Measurements from ENCODE around the gene FAM174C. TPM values are rescaled to one million over a fixed set of nuclear protein-coding genes. Genes with fewer than 3 reads are reported as not detected.

FAM174C gene
- total and polyA plus RNA-seq, 2 of the 8 experiments (the other 6 are each of a cell fraction or from before 2014, with no cell fraction given): 44.5 to 125 TPM

DNA sequence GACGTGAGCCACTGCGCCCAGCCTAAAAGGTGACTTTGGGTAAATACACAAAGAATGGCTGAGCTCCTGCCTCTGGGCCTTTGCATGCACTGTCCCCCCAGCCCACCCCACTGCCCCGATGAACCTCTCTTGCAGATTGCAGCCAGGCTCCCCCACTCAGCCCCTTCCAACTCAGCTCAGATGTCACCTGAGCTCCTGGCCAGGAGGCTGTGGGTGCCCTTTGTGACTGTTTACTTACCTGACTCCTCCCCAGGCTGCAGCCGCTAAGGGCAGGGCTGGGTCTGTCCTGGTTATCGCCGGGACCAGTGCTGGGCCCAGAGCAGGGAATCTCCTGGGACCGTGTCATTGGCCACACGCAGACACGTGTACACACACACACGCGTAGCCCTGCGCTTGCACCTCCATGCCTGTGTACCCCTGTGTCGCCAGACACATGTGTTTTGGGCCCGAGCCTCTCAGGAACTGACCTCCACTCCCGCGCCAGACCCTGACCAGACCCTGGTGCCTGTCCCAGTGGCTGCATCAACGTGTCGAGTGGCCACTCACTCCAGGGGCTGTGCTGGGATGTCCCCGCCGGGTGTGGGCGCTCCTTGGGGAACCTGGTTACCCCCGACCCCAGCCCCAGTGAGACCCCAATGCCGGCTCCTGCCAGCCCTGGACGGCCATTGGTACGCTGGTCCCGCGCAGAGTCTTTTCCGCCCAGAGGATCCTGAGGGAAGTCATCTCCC lies 29.0 kb downstream of the FAM174C start:
- FAIRE-seq: no peak
- CTCF ChIA-PET (ENCODE audit: partially characterized antibody): interaction anchor here (0.6 to 1.5 kb wide), 7 partner anchors 9 to 534 kb away, joined by 3 to 7 read pairs (median 3); no protein-coding TSS in a partner anchor

More for the DNA sequence above, 29.0 kb downstream of the FAM174C start:
- H3K9me3 ChIP-seq (ENCODE audit: insufficient read depth in 2 of 2, low read depth in 1 of 2, low read length in 1 of 2): no peaks in the 10 kb centered on the region
- H3K36me3 ChIP-seq (ENCODE audit: control insufficient read depth in 2 of 4, insufficient read depth in 4 of 4, low read length in 3 of 4): no peaks in the 10 kb centered on the region
- no peak overlapping the region for H3K4me2 ChIP-seq (ENCODE audit: insufficient read depth in 1 of 2, low read depth in 2 of 2, low read length in 2 of 2)
- H3K14ac ChIP-seq (ENCODE audit: insufficient read length): no peak overlapping the region
- H3K18ac ChIP-seq (ENCODE audit: extremely low read depth, low read length): no peak overlapping the region; the same call in 1 of the 2 replicates
- H3K56ac ChIP-seq (replicated peaks; ENCODE audit: insufficient read length, low read depth, low read length): no peak overlapping the region
- no peak overlapping the region for H3K23ac ChIP-seq (ENCODE audit: insufficient read length)
- no peak overlapping the region for H2BK15ac ChIP-seq (ENCODE audit: low read length)
- H3K9ac ChIP-seq (replicated peaks in 1 of 4; ENCODE audit: extremely low read depth in 1 of 4, low read depth in 3 of 4, low read length in 3 of 4): no peak overlapping the region
- H2AFZ ChIP-seq (ENCODE audit: low read length): no peak overlapping the region
- no peak overlapping the region for H2BK5ac ChIP-seq (ENCODE audit: low read depth, low read length)
- H3K79me2 ChIP-seq (ENCODE audit: control insufficient read depth in 1 of 2, insufficient read depth in 2 of 2, low read length in 2 of 2): no peaks in the 10 kb centered on the region
- DNase-seq (ENCODE audit: low read depth in 1 of 2, low spot score in 2 of 2): no peak
- H3K27ac ChIP-seq (ENCODE audit: low read depth, low read length): no peak overlapping the region
- no peaks in the 10 kb centered on the region for H3K27me3 ChIP-seq (replicated peaks in 1 of 4; ENCODE audit: control insufficient read depth in 3 of 4, extremely low read depth in 1 of 4, insufficient read depth in 3 of 4, low read length in 3 of 4)
- no peak overlapping the region for H4K5ac ChIP-seq (ENCODE audit: insufficient read length, low read depth, low read length)
- no peak overlapping the region for H2BK20ac ChIP-seq (ENCODE audit: low read length)
- no peak overlapping the region for H2BK120ac ChIP-seq (replicated peaks; ENCODE audit: low read depth, low read length)
- peak overlapping the region; percentile 55 for H4K91ac ChIP-seq (replicated peaks; ENCODE audit: insufficient read length, low read length)
- peak overlapping the region; percentile 87; the same call in 1 of the 2 replicates for H4K8ac ChIP-seq (ENCODE audit: extremely low read depth, insufficient read depth, low read length)
- H4K20me1 ChIP-seq (replicated peaks in 1 of 2; ENCODE audit: control insufficient read depth in 1 of 2, insufficient read depth in 2 of 2, low read length in 2 of 2): no peaks in the 10 kb centered on the region
- H3K23me2 ChIP-seq (ENCODE audit: low read depth, low read length): no peaks in the 10 kb centered on the region
- 0 out of 7 replicates have a peak, but pooled peaks cover 0 to 4% (median 0%) of the 10 kb centered on the region in 4 experiments for H3K4me1 ChIP-seq (replicated peaks in 1 of 4; ENCODE audit: control insufficient read depth in 3 of 4, insufficient read depth in 4 of 4, low read length in 3 of 4)
- no peak overlapping the region for H2AK5ac ChIP-seq (ENCODE audit: low read depth, low read length)
- no peak overlapping the region for H2BK12ac ChIP-seq (ENCODE audit: low read depth, low read length)
- H3K79me1 ChIP-seq (ENCODE audit: low read depth, low read length): no peaks in the 10 kb centered on the region
- POLR2A ChIA-PET (ENCODE audit: partially characterized antibody): interaction anchor here (1.0 to 1.9 kb wide), 2 partner anchors 29 to 35 kb away, joined by 3 to 7 read pairs; partner anchors contain the start of genes CIRBP and FAM174C
- H3K4ac ChIP-seq (replicated peaks; ENCODE audit: insufficient read length, low read depth, low read length): no peak overlapping the region
- WGBS, 2 experiments (ENCODE audit: extremely low coverage in 1 of 2, insufficient coverage in 1 of 2, insufficient read length in 1 of 2, insufficient replicate concordance in 2 of 2, low coverage in 1 of 2, low lambda C conversion rate in 2 of 2, missing lambda C conversion rate in 1 of 2): 93% methylated on average over 28 of the region's 28 CpGs; no CpG with 5 or more reads in 1 of the 2 experiments
- H3K4me3 ChIP-seq (ENCODE audit: extremely low read depth in 1 of 4, insufficient read depth in 2 of 4, low read depth in 3 of 4, low read length in 4 of 4): no peak overlapping the region
- no peak for TF ChIP-seq SP1 (IDR thresholded peaks at IDR 0.05; ENCODE audit: low read depth, low read length)
- no peak for TF ChIP-seq TCF12 (IDR thresholded peaks at IDR 0.05; ENCODE audit: low read depth, low read length)
- TF ChIP-seq TAF7 (optimal IDR thresholded peaks at IDR 0.05; ENCODE audit: borderline replicate concordance, low read depth, low read length): no peak
- TF ChIP-seq EGR1 (IDR thresholded peaks at IDR 0.05; ENCODE audit: borderline replicate concordance, low read depth, low read length): no peak
- TF ChIP-seq ZNF274 (IDR thresholded peaks at IDR 0.05; ENCODE audit: borderline replicate concordance, extremely low read depth, low read length): no peak

Data from H1 (cell line).